Loucy (cell line): Measurements from ENCODE around the gene CNKSR3.

Experiments used
- H2AFZ ChIP-seq: fragments of 200-600 bp; sonication (generic); 2 replicates; pipeline ENCODE4 v1.6.0; 2016; ENCODE audit warnings: antibody characterized with exemption, mild to moderate bottlenecking, low read length, moderate library complexity
- H3F3A ChIP-seq: fragments of 200-600 bp; 2 replicates; pipeline ENCODE4 v1.6.0; 2016; ENCODE audit warnings: antibody characterized with exemption, low read depth, mild to moderate bottlenecking
- H3K27me3 ChIP-seq: fragments of 200-600 bp; sonication (generic); 2 replicates; pipeline ENCODE4 v1.6.1; 2014; ENCODE audit warnings: low read length, mild to moderate bottlenecking; ENCODE audit not compliant: insufficient read depth, poor library complexity, severe bottlenecking
- H3K36me3 ChIP-seq: fragments of 200-600 bp; sonication (generic); 2 replicates; pipeline ENCODE4 v1.6.1; 2016; ENCODE audit warnings: low read length; ENCODE audit not compliant: insufficient read depth
- H3K4me1 ChIP-seq: fragments of 200-600 bp; sonication (generic); 2 replicates; pipeline ENCODE4 v1.5.1; 2014; ENCODE audit warnings: low read length, mild to moderate bottlenecking; ENCODE audit not compliant: insufficient read depth, poor library complexity, severe bottlenecking
- H3K4me2 ChIP-seq: fragments of 200-600 bp; sonication (generic); 2 replicates; pipeline ENCODE4 v1.6.0; 2014; ENCODE audit warnings: antibody characterized with exemption, low read length, low read depth, mild to moderate bottlenecking; ENCODE audit not compliant: poor library complexity, severe bottlenecking
- H3K4me3 ChIP-seq: fragments of 200-600 bp; sonication (generic); 2 replicates; pipeline ENCODE4 v1.5.1; 2014; ENCODE audit warnings: low read length, mild to moderate bottlenecking, mixed read lengths; ENCODE audit not compliant: poor library complexity, severe bottlenecking
- H3K79me2 ChIP-seq: fragments of 200-600 bp; sonication (generic); 2 replicates; pipeline ENCODE4 v1.6.1; 2014; ENCODE audit warnings: low read length; ENCODE audit not compliant: insufficient read depth
- H3K9ac ChIP-seq: fragments of 200-600 bp; sonication (generic); 2 replicates; pipeline ENCODE4 v1.6.0; 2014; ENCODE audit warnings: mild to moderate bottlenecking, low read depth, low read length, moderate library complexity; ENCODE audit not compliant: poor library complexity, severe bottlenecking
- H3K9me2 ChIP-seq: fragments of 200-600 bp; sonication (generic); replicated peaks from 2 replicates; pipeline ENCODE4 v1.6.1; 2016; ENCODE audit warnings: low read depth, low read length, mixed read lengths
- H3K9me3 ChIP-seq: fragments of 200-600 bp; sonication (generic); 2 replicates; pipeline ENCODE4 v1.6.1; 2014; ENCODE audit warnings: mild to moderate bottlenecking, antibody characterized with exemption, low read length, low read depth; ENCODE audit not compliant: insufficient read depth
- H4K20me1 ChIP-seq: fragments of 200-600 bp; sonication (generic); 2 replicates; pipeline ENCODE4 v1.6.0; 2014; ENCODE audit warnings: antibody characterized with exemption, low read length, mild to moderate bottlenecking; ENCODE audit not compliant: insufficient read depth, poor library complexity, severe bottlenecking
- EZH2phosphoT487 ChIP-seq: fragments of 200-600 bp; IDR thresholded peaks from 2 replicates; pipeline ENCODE4 v1.6.1; 2018; ENCODE audit warnings: antibody characterized with exemption, mild to moderate bottlenecking, moderate library complexity, borderline replicate concordance
- TF ChIP-seq, protein P1 (sequence below): fragments of 200-600 bp; sonication (generic); conservative IDR thresholded peaks from 2 replicates; pipeline ENCODE4 v1.5.1; 2014; ENCODE audit warnings: mild to moderate bottlenecking, antibody characterized with exemption, low read length

Gene CNKSR3

DNA sequence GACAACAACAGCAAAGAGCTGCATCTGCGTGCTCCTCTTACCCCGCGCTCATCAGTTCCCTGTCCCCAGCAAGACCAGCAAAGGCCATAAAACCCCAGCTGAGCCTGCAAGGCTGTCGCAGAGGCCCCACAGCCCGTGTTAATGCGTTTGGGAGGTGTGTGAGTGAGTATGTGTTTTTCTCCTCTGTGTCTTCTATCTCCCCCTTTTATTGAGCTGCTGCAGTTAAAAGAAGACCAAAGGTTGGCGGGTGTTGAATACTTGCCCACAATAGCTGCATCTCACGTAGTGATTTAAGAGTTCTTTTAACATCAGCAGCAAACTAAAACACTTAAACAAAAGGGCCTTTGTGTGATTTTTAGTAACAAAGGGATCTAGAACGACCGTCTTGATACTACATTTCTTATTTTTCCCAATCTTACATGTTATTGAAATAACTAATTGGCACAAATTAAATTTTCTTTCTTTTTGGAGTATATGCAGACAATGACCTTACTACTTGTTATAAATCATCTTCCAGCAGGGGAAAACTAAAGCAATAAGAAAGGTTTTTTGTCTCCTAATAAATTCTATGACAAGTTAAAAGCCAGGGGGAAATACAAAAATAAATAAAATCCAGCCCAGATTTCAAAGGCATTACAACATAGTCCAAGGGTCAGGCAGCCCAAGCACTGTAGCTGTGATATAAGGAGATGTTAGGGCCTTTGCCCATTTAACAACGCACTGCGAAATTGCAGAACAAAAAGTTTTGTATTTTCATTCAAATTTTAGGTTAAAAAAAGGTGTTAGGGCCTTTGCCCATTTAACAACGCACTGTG lies 27.2 kb upstream of the CNKSR3 start:
- no peak overlapping the region for H3K9ac ChIP-seq
- H3K79me2 ChIP-seq: no peaks in the 10 kb centered on the region
- no peaks in the 10 kb centered on the region for H3K4me1 ChIP-seq
- H3K36me3 ChIP-seq: no peaks in the 10 kb centered on the region
- no peaks in the 10 kb centered on the region for H3K9me3 ChIP-seq
- TF ChIP-seq, protein P1, sequence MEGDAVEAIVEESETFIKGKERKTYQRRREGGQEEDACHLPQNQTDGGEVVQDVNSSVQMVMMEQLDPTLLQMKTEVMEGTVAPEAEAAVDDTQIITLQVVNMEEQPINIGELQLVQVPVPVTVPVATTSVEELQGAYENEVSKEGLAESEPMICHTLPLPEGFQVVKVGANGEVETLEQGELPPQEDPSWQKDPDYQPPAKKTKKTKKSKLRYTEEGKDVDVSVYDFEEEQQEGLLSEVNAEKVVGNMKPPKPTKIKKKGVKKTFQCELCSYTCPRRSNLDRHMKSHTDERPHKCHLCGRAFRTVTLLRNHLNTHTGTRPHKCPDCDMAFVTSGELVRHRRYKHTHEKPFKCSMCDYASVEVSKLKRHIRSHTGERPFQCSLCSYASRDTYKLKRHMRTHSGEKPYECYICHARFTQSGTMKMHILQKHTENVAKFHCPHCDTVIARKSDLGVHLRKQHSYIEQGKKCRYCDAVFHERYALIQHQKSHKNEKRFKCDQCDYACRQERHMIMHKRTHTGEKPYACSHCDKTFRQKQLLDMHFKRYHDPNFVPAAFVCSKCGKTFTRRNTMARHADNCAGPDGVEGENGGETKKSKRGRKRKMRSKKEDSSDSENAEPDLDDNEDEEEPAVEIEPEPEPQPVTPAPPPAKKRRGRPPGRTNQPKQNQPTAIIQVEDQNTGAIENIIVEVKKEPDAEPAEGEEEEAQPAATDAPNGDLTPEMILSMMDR: no peak
- TF ChIP-seq EZH2phosphoT487: no peak
- H3K4me3 ChIP-seq: no peak overlapping the region
- H3K27me3 ChIP-seq: no peaks in the 10 kb centered on the region
- no peak overlapping the region for H2AFZ ChIP-seq
- no peak overlapping the region for H3K4me2 ChIP-seq
- H3K9me2 ChIP-seq: no peaks in the 10 kb centered on the region
- H3F3A ChIP-seq: no peaks in the 10 kb centered on the region
- H4K20me1 ChIP-seq: no peaks in the 10 kb centered on the region

DNA sequence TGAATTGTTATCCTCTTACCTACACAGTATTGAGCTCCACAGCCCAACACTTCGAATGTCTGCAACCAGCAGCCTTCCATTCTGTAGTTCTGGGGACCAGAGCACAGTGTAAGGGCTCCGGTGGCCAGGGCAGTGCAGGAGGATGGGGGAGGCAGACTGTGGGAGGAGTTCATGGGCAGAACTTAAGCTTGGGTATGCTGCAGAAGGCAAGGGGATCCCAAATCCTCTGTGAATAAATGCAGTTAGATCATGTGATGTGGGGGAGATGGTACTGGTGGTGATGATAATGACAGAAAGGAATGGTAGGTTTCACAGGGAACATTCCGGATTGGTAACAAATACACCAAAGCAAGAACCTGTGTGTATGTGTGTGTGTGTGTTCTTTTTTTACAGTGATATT lies 26.5 kb upstream of the CNKSR3 start:
- Histone ChIP-seq H4K20me1 (no peaks in the 10 kb centered on the region), H3F3A (no peaks in the 10 kb centered on the region), H3K9me2 (no peaks in the 10 kb centered on the region), H3K9me3 (no peaks in the 10 kb centered on the region), H3K4me3 (no peak overlapping the region), H3K4me2 (no peak overlapping the region), H3K4me1 (no peaks in the 10 kb centered on the region), H3K36me3 (no peaks in the 10 kb centered on the region), H3K27me3 (no peaks in the 10 kb centered on the region), H3K79me2 (no peaks in the 10 kb centered on the region), H2AFZ (no peak overlapping the region), H3K9ac (no peak overlapping the region)
- no peak for TF ChIP-seq EZH2phosphoT487

DNA sequence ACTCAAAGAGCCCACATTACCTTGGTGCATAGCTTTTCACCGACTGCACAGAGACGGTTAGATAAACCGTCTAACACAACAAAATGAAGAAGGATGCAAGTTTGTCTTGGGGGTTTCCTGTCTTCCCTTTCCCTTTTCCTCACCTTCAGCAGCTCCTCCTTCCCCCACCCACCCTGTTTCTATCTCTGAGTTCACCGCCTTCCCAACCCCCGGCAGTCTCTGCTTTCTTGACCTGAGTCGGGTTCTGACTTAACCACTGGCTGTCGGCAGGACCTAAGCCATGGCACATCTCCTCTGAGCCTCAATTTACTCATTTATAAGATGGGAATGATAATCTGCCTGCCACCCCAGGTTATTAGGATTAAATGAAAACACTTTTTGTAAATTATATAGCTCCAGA lies 25.8 kb upstream of the CNKSR3 start:
- no peaks in the 10 kb centered on the region for H3K79me2 ChIP-seq
- H3K27me3 ChIP-seq: no peaks in the 10 kb centered on the region
- H3F3A ChIP-seq: no peaks in the 10 kb centered on the region
- no peaks in the 10 kb centered on the region for H3K9me3 ChIP-seq
- H4K20me1 ChIP-seq: no peaks in the 10 kb centered on the region
- no peaks in the 10 kb centered on the region for H3K9me2 ChIP-seq
- no peak overlapping the region for H3K4me2 ChIP-seq
- H3K4me1 ChIP-seq: no peaks in the 10 kb centered on the region
- no peak overlapping the region for H3K9ac ChIP-seq
- H3K4me3 ChIP-seq: no peak overlapping the region
- no peaks in the 10 kb centered on the region for H3K36me3 ChIP-seq
- no peak for TF ChIP-seq EZH2phosphoT487
- TF ChIP-seq, protein P1: no peak
- H2AFZ ChIP-seq: no peak overlapping the region

DNA sequence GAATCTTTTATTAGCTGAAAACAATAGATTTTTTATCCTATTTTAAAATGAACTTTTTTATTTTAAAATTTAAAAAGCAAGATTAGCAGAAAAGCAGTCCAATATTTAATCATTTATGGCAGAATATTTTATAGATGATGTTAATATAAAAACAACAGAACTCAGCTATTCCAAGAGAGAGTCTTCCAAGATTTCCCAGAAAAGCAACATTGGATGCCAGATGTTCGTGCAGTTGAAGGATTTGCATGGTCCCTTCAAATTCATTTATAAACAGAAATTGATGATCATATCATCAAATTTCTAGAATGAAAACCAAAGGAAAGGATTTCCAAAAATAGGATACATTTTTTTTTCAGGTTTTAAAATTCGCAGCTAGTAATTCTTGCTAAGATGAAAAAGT lies 25.4 kb upstream of the CNKSR3 start:
- Histone ChIP-seq H4K20me1 (no peaks in the 10 kb centered on the region), H2AFZ (no peak overlapping the region), H3K27me3 (no peaks in the 10 kb centered on the region), H3K9me2 (no peaks in the 10 kb centered on the region), H3K4me3 (no peak overlapping the region), H3F3A (no peaks in the 10 kb centered on the region), H3K4me2 (no peak overlapping the region), H3K4me1 (no peaks in the 10 kb centered on the region), H3K9me3 (no peaks in the 10 kb centered on the region), H3K36me3 (no peaks in the 10 kb centered on the region), H3K9ac (no peak overlapping the region), H3K79me2 (no peaks in the 10 kb centered on the region)
- TF ChIP-seq EZH2phosphoT487: no peak
- TF ChIP-seq, protein P1: no peak
